Erythroblast (primary cell): ENCODE results near the gene RXFP1.

Experiments
- GATA1 ChIP-seq: IDR thresholded peaks from 2 replicates; pipeline ENCODE4 v1.6.1; 2011; ENCODE audit warnings: low read depth, mild to moderate bottlenecking, control low read depth, low read length, moderate library complexity
- POLR2A ChIP-seq: IDR thresholded peaks from 2 replicates; pipeline ENCODE4 v1.6.1; 2011; ENCODE audit warnings: mild to moderate bottlenecking, low read length

GRCh38 chr4:158484173-158484885 is 37.4 kb upstream of the RXFP1 start:
- no peak for TF ChIP-seq POLR2A
- no peak for TF ChIP-seq GATA1
